SKM-1 (cell line): ENCODE data around the gene CELA2A.
A peak's percentile ranks its signal among the peaks of the same experiment; 100 is the strongest.

Experiments
- DNase-seq: peaks from one replicate; lab custom pipeline; 2025; ENCODE audit not compliant: unreplicated experiment; lab: John Stamatoyannopoulos, UW

Gene CELA2A

DNA sequence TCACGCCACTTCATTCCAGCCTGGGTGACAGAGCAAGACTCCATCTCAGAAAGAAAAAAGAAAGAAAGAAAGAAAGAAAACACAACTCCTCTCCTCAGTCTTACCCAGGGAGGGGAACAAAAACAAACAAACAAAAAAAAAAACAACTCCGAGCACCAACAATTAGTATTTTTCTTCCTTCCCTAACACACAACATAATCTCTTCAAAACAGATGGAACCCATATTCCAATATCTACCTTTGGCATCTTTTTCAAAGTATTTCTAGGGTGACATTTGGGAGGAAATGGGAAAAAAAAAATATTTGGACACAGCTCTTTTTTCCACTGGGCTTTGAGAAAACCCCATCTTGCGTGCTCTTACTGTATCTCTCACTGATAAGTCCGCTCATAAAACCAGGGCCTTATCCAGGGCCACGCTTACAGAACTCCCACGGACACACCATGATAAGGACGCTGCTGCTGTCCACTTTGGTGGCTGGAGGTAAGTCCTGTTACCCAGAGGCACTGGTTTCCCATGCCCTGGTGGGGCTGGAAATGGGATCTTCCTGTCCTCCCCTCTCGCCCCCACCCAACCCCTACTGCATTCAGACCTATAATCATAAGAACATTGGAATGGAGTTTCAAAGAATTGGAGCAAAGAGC lies at the start of gene CELA2A:
Gene CELA2A, plus strand, starts transcription at position 420 of the 642 bp plus-strand sequence. Its CDS starts 22 bp downstream, at position 442.
- no peak for DNase-seq

DNA sequence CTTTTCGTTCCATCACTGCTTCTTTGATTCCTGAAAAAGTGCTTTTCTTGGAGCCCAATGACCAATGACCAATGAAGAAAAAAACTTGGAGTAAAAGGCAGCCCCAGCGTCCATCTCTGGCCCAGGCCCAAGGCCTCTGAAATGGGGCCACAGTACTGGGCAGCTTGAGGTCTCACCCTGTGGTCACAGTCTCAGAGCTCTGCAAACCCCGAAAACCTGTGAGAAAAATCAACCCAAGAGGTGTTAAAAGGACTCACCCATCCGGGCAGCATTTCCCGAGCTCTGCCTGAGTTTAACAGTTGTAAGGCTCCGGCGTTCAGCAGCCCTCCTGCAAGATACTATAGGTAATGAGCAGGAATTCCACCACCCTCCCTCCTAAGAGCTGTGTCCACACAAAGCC lies 49.0 kb upstream of the CELA2A start:
- DNase-seq: no peak

DNA sequence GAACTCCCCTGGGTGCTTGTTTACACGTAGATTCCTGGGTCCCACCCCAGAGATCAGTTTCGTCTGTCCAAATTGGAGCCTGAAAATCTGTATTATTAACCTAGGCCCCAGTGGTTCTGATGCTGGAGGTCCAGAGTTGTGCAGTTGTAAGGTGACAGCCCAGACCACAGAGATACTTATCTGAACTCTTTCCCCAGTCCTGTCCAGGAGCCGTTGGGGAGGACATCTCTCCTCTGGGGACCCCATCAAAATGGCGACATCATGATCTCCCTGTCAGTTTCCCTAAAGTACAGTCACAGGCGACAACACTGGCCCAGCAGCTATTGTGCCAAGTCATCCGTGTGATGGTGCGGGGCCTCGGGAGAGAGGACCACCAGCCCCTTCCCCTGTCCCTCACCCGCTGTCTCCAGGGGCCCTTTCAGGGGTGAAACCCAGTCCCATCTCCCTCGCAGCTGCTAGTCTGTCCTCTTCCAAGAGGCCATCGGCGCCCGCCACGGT lies 47.6 kb upstream of the CELA2A start:
- DNase-seq: no peak

DNA sequence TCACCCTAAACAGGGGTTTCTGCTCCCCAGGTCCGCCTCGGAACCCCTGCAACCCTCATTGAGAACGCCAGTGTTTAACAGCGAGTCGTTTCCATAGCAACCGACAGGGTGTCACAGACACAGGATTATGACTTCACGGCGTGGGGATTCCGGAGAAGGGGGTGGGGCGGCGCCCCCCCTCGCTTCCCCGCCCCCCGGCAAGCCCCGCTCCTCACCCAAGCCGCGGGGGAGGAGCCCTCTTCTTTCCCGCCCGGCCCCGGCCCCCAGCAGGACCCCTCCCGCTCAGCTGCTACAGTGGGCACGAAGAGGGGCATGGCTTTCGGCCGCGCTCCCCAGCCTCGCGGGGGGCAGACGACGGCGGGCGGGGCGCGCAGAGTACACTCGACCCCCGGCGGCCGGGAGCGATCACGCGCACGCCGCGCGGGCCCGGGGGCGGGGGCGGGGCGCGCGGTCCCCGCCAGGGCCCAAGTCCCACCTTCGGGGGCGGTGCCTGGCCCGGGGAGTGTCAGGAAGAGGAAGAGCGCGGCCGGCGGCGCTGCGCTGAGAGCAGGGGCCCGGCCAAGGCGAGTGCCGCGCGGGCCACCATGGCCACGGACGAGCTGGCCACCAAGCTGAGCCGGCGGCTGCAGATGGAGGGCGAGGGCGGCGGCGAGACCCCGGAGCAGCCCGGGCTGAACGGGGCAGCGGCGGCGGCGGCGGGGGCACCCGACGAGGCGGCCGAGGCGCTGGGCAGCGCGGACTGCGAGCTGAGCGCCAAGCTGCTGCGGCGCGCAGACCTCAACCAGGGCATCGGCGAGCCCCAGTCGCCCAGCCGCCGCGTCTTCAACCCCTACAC lies 46.9 kb upstream of the CELA2A start, which contains the start of gene EFHD2:
Gene EFHD2, plus strand, starts transcription at position 501 of the 835 bp plus-strand sequence. Its CDS starts 84 bp downstream, at position 585.
- DNase-seq: peak; percentile 53

DNA sequence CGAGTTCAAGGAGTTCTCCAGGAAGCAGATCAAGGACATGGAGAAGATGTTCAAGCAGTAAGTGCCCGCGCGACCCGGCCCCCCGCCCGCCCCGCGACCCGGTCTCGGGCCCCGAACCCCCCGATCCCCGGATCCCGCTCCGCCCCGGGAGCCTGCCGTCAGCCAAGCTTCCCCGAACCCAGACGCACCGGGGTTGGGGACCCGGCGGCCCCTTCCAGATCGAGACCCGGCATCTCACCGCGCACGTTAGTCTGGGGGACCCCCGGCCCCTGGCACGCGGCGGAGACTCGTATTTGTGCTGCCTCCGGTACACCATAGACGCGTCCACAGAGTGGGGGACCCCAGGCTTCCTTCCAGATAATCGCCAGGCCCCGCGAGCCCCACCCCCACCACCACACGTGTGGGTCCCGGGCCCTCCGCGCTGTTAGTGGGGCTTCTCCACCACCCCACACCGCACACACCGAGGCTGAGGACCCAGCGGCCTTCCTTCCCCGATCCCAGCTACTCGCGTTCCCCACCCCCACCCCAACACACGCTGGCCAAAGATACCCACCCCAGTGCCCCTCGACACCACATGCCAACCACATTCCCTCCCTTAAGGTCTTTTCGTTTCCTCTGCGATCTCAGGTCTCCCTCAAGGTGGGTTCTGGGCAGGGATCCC lies 46.2 kb upstream of the CELA2A start:
- no peak for DNase-seq

DNA sequence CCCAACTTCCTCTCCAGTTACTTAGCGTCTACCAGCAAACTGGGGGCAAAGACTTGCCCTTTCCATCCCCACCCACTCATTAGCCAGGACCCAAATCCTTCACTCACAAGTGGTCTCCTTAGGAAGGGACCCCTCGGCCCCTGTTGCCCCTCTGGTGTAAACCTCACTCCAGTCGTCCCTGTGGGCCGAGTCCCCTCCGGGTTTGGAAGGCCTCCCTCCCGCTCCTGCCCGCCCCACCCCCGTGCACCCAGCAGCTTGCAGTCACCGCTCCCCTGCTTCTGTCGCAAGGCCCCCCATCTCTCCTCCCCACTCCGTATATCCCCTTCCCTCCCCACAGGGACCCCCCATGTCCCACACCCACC lies 45.7 kb upstream of the CELA2A start:
- DNase-seq: no peak

DNA sequence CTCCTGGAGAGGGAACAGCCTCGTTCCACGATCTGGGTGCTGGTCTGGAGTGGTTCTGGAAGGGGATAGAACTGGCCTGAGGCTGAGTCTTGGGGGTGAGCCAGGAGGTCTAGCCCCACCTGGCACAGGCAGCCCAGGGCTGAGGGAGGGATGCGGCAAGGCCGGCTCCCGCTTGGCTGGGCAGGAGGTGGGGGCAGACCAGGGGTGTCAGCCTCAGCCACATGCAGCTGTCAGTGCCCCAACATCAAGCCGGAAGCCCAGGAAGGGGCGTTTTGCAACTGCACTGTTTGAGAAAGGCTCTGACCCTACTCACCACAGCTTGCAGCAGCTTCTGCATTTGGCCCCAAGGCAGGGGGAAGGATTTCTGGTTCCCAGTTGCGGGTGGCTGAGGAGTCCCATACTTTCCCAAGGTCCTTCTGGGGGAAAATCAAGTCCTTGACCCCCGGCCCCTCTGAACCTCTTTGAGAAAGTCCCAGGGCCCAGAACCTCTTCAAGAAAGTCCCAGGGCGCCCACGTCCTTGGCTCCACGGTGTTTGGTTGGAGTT lies 44.9 kb upstream of the CELA2A start:
- DNase-seq: peak; percentile 83

DNA sequence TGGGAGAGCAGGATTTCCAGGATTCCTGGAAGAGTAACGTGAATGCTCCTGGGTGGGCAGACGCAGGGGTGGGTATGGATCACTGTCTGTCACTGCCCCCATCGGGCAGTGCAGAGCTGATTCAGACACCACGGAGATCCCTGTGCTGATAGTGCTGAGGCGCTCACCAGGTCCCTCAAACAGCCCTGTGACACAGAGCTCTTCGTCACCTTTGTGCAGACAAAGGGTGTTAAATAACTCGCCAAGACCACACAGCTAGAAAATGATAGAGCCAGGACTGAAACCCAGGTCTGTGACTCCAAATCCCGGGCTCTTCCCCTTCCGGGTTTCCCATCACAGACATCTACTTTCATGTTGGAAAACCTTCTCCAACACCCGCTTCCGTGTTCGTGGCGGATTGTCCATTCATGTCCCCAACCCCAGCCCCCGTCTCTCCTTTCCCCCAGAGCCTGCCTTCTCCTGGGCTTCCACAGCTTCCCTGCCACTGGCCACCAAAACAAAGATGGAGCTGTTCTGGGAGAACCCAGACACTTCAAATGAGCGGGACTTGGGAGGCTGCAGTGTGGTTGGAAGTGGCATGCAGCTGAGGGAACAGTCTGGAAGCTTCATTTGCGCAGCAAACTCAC lies 44.2 kb upstream of the CELA2A start:
- DNase-seq: no peak

DNA sequence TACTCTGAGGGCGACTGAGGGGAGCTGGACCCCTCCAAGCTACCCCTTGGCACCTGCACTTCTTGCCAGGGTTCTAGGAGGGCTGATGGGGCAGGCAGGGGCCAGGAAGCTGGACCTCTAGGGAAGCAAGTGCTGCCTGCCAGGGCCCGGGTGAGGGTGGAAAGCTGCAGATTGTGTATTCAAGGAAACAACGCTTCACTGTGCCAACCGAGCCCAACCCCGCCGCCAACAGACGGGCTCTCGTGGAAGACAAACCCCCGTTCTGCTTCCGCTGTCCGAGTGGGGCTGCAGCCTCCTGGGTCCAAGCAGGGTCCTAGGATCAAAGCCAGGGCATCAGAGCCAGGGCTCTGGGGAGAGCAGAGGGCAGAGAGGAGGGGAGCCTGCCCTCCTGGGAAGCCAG lies 43.7 kb upstream of the CELA2A start:
- DNase-seq: no peak

DNA sequence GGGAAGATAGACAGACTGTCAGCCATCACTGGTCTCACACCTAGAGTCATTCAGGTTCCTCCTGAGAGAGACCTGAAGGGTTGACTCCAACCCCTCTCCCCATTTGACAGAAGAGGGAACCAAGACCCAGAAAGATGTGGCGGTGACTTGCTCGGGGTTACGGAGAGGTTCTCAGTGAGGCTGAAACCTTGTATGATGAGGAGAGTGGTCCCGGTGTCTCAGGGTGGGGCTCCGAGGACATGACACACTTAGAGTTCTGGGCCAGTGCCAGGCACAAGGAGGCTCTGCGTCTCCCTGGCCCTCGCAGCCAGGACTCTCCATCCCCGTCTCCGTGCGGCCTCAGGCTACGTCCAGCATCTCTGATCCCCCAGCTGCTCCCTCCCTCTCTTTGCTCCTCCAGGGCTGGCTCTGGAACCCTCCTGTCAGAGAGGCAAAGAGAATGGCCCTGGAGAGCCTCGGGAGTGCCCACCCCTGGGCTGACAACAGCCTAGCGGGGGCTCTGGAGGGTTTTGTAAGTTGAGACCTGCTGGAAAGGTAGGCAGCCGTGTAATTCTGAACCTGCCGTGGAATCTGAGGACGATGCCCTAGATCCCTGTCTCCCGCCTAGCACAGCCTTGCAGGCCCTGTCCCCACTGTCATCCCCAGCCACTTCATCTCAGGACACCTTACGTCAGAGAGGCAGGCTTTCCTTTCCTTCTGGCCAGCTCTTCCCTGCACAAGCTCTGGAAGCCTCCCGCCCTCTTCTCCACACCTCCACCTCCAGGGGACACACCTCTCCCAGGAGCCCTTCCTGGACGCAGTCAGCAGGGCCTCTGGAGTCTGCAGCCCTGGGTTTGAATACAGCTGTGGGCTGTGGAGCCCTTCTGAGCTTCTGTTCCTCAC lies 42.7 kb upstream of the CELA2A start:
- no peak for DNase-seq

DNA sequence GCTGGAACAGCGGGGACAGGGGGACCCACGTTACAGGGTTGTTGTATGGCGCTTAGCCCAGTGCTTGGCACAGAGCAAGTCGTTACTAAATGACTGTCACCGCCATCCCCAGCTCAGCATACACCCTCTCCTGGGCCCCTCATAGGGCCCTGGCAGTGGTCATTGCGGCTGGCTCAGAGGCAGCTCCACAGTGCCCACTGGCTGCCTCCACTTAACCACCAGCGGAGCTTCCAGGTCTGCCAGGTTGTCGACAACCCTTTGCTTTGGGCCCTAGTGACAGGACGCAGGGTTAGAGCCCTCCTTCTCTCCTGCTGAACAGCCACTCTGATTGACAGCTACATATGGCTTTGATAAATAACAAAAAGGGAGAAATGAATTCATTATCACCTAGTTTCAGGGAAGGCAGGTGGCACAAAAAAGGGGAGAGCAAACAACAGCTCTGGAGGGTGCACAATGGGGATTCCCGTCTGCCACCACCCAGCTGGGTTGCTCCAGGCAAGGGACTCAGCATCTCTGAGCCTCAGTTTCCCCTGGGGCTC lies 42.0 kb upstream of the CELA2A start:
- no peak for DNase-seq

DNA sequence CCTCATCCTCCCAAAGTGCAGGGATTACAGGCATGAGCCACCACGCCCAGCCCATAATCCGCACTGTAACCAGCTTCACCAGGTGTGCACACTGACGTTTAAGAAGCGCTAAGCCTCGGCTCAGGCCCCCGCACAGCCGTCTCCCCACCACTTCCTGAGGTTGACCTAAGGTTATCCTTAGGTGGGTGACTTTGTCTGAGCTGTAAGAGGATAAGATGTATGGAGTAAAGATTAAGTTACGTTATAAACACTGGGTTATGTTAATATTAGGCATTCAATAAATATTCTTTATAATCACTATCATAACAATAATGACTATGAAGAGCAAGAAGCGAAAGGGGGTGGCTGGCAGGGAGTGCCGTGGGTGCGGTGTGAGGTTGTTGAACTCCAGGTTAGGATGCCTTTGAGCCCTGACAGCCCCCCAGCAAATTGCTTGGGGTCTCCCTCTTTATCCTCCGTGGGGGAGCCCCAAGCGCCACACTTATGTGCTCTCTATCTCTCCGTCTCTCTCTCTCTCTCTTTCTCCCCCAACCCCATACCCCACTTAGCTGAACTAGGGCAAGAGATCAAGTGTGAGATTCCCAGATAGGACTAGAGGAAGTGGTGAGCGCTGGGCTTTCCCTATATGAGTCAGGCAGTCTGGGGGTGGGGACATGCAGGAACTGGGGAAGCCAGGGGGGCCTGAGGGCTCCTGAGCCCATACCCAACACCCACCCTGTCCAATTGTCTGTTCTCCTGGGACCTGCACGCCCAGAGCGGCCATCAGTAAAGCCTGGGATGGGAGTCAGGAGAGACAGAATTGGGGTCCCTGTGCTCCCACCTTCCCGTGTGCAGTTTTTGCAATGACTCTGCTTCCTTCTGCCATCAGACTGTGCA lies 39.2 kb upstream of the CELA2A start:
- no peak for DNase-seq

DNA sequence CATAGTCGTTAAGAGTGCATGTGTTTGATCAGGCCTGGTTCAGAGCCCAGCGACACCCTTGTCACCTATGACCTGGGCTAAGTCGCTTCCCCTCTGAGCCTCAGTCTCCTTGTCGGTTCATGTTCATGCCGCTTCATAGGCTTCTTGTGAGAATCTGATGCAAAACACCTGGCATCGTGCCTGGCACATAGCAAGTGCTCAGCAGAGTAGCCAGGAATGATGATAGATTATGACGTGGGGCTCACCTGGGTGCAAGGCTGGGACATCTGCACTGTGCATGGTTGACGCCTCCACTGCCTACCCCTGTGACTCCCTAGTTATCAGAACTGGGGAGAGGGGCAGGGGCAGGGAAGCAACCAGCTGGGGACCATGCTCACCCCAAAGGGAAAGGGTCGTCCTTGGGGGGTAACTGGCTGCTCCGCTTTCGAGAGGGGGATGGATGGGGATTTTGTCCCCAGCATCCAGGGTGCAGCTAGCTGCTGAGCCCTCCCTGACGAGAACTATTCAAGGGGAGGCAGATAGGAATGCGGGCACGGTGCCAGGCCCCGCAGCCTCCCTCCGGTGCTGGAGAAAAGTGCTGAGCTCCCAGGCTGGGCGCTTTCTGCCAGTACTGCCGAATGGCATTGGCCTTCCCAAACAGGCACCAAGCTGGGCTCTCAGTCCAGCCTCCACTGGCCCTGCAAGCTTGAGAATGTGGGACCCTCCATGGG lies 37.6 kb upstream of the CELA2A start:
- DNase-seq: no peak

DNA sequence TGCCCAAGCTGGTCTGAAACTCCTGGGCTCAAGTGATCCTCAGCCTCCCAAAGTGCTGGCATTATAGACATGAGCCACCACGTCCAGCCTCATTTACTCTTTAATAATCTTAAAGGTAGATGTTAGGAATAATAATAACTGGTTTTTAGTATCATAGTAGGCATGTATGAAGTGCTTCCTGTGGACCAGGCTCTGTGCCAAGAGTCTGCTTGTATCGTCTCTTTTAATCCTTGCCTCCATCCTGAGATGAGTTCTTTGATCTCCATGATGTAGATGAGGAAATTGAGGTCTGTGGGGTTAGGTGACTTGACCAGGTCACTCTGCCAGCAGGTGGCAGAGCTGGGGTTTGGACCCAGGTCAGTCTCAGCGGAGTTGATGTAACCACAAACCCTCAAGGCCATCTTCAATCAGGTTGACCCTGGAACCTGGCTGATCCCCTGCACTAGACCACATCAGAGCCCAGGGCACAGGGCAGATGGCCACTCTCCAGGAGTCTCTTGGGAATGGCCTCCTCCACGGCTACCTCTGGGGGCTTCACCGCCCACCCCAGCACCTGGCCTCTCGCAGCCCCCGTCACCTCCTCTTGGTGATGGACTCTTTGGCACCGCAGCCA lies 35.6 kb upstream of the CELA2A start:
- DNase-seq: no peak

DNA sequence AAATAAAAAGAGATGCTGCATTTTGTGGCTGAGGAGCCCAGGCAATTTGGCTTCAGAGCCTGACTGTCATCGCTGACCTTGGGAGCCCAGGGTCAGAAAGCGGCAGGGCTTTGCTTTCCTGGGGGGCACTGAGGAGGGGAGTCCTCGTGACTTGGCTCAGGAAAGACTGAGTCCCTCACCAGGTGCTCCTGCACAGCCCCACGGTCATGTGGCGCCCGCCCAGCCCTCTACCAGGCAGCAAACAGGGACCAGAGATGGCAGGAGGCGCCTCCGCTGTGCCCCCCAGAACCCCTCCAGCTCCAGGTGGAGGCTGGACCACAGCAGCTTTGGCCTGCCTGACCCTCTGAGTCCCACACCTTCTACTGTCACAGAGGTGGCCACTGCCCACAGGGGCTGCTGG lies 33.7 kb upstream of the CELA2A start:
- DNase-seq: no peak

DNA sequence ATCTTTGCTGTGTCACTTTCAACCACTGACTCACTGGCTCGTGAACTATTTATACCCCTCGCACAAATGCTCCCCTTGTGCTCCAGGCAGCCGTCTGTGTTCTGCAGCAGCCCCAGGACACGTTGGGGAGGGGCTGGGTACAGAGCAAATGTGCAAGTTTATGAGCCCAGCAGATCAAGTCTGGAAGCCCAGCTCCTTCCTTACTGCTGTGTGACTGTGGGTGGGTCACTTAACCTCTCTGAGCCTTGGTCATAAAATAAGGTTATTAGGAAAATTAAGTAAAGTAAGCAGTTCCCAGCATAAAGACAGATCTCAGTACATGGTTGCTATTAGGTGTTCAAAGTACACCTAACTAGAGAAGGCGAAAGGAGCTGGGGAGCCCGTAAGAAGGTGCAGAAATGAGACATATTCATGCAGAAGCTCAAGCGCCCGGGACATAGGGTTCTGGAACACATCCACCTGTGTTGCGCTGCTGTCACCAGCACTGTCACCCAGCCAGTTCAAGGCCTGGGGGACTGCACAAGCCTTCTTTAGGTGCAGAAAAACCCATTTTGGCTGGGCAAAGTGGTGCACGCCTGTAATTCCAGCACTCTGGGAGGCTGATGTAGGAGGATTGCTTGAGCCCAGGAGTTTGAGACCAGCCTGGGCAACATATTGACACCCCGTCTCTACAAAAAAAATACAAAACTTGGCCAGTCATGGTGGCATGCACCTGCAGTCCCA lies 33.0 kb upstream of the CELA2A start:
- no peak for DNase-seq

DNA sequence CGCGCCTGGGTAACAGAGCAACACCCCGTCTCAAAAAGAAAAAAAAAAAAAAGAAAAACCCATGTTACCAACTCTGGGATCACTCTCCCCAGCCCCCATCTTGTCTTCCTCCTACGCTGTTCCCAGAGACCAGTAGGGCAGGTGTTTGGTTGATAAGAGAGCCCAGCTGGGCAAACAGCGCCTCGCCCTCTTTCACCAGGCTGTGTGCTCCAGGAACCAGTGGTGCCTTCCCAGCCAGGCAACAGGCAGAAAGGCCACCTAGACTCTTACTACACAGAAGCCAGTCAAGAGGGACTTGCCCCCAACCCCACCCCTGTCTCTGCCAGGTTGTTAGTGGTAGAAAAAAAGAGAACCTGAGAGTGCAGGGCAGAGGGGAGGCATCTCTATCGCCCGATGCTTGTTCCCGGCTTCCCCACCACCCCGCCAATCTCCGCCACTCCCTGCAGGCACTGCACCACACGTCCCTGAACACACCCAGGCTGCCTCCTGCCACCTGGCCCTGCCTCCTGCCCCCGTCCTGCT lies 32.3 kb upstream of the CELA2A start:
- no peak for DNase-seq
